ENCODE measurements around the gene ANKRD28. TPM values are rescaled to one million over a fixed set of nuclear protein-coding genes. Genes with fewer than 3 reads are reported as not detected.

ANKRD28 gene
- total RNA-seq, 2 donors from 2014 or later, result 45.3 to 46.1 TPM

DNA sequence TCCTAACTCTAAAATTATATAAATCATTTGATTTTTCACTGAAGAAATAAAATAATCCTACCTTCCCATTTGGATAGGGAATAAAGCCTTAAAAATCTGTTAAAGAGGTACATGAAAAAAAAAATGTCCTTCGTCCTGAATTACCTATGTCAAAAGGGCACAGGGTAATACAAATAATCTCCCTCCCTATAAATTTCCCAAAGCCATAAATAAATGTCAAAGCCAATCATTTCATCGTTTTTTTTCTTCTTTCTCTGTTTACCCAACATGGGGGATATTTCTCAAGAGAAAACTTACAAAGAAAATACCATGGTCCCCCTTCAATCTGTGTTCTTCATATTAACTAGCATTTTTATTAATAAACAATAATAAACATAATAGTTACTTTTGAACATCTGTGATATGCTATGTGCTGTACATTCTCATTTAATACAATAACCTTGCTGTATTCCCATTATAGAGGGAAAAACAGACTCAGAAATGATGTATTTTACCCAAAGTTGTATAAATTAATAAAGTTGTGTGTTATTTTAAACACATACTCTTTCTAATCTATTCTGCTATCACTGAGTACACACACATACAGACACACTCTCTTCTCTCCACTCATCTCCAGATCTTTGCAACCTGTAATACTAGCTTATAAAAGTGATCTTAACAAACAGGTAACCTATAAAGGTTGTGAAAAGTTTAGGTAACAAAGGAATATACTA is 910 bp upstream of the ANKRD28 start:
- ATAC-seq (replicated peaks in 1 of 2) (no peak), DNase-seq (no peak)
- Mint-ChIP-seq H3K27me3 (ENCODE audit: low read depth) (no peaks in the 10 kb centered on the region), H3K9me3 (peaks cover 4 to 5% of the 10 kb centered on the region in 2 donors), H3K36me3 (ENCODE audit: insufficient read depth in 2 of 2) (peaks cover 2 to 9% of the 10 kb centered on the region in 2 donors), H3K4me1 (ENCODE audit: low read depth) (peaks cover 89% of the 10 kb centered on the region), H3K27ac (peak overlapping the region; percentile 89), H3K4me3 (peak overlapping the region; percentile 28 to 49)

- Mint-ChIP-seq H3K27me3 (ENCODE audit: low read depth) (no peaks in the 10 kb centered on the region), H3K27ac (peak overlapping the region; percentile 97), H3K4me3 (peak overlapping the region; percentile 84 to 94), H3K9me3 (peaks cover 0 to 2% of the 10 kb centered on the region in 2 donors), H3K36me3 (ENCODE audit: insufficient read depth in 2 of 2) (peaks cover 3 to 6% of the 10 kb centered on the region in 2 donors), H3K4me1 (ENCODE audit: low read depth) (peaks cover 80% of the 10 kb centered on the region)
- DNase-seq, result no peak
- peak; percentile 22 to 25 for ATAC-seq (replicated peaks in 1 of 2)
These were observed 773 bp downstream of the ANKRD28 start for GRCh38 chr3:15796771-15797641.

DNA sequence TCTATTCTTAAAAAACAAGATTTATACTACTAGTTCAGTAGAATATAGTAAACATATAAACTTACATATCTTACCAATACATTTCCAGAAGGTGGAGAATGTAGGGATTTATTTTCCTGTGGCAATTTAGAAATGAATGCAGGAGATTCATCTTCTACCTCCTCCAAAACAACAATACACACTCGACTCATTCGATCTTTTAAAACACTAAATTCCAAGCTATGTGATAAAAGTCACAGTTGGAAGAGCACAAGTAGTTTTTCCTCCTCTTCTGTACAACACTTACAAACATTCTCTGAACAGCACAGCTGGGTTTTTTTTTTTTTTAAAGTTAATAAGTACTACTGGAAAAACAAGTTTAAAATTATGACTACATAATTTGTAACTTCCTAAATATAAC is 1.4 kb downstream of the ANKRD28 start:
- H3K36me3 Mint-ChIP-seq (ENCODE audit: insufficient read depth in 2 of 2), result peaks cover 4 to 13% of the 10 kb centered on the region in 2 donors
- DNase-seq, result no peak

DNA sequence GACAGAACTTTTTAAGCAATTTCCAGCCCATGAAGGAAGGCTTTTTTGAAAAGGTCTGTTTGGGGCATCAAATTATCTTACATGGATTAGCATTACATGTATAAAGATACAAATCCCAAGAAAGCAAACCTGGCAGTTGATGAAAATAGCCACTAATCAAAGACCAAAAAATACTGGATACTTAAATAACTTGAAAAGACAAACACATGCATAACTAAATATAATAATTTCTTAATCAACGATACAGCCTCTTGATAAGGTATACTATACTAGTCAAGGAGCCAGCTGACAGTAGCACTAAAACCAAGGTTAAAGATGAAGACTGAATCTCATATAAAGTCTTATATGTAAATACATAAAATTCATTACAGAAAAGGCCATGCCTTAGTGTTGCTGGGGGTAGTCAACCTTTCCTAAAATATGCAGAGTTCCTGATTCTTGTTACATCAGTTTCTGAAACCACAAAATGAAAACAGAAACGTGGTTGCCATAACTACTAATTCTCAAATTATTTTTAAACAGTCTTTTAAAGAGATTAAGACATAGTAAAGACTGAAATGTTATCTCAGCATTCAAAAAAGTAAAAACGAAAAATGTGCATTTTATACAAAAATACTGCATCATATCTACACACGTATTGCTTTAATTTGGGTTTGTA is 2.0 kb downstream of the ANKRD28 start:
- H3K4me3 Mint-ChIP-seq, result peak overlapping the region; percentile 45 to 79
- ATAC-seq (replicated peaks in 1 of 2) (peak; percentile 37 to 44), DNase-seq (no peak)
- peaks cover 6 to 18% of the 10 kb centered on the region in 2 donors for H3K36me3 Mint-ChIP-seq (ENCODE audit: insufficient read depth in 2 of 2)
- no peaks in the 10 kb centered on the region for H3K27me3 Mint-ChIP-seq (ENCODE audit: low read depth)
- peaks cover 75% of the 10 kb centered on the region for H3K4me1 Mint-ChIP-seq (ENCODE audit: low read depth)
- peaks cover 0 to 4% of the 10 kb centered on the region in 2 donors for H3K9me3 Mint-ChIP-seq
- H3K27ac Mint-ChIP-seq, result peak overlapping the region; percentile 97

More for the DNA sequence above, 1.4 kb downstream of the ANKRD28 start:
- H3K4me1 Mint-ChIP-seq (ENCODE audit: low read depth), result peaks cover 75% of the 10 kb centered on the region
- H3K27ac Mint-ChIP-seq, result peak overlapping the region; percentile 97
- H3K27me3 Mint-ChIP-seq (ENCODE audit: low read depth), result no peaks in the 10 kb centered on the region
- ATAC-seq (replicated peaks in 1 of 2), result no peak
- H3K4me3 Mint-ChIP-seq, result peak overlapping the region; percentile 84 to 94
- peaks cover 0 to 2% of the 10 kb centered on the region in 2 donors for H3K9me3 Mint-ChIP-seq

DNA sequence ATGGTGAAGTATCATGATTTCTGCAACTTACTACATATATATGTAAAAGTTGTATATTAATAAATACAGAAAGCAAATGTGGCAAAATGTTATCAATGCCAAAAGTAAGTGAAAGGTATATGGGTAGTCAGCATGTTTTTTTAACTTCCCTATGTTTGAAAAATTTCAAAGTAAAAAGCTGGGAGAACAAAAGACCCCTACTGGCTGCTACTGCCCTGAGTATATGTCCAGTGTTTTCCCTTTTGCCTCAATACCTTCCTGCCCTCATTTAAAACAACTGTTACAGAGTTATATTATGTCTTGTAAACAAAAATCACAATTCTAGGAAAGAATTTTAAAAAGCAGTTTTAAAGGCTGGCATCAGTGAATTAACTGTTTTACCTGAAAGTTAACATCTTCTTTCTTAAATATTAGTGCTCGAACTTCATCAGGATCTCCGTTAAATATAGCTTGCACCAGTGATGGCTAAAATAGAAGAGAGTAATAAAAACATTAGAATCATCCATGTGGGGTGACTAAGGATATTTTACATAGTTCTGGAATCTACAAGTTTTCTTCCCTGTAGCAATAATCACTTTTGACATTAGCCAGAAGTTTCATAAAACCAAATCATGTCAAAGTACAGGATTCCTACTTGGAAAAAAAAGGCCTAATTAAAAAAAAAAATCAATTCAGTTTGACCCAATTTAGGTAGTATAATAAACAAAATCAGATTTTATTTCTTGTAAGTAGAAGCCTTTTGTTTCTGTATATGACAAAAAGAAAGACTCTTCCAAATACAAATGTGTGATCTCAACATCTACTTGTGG is 2.7 kb downstream of the ANKRD28 start:
- Mint-ChIP-seq H3K4me1 (ENCODE audit: low read depth) (peaks cover 75% of the 10 kb centered on the region), H3K27ac (peak overlapping the region; percentile 97), H3K9me3 (peaks cover 2 to 5% of the 10 kb centered on the region in 2 donors), H3K36me3 (ENCODE audit: insufficient read depth in 2 of 2) (peaks cover 8 to 23% of the 10 kb centered on the region in 2 donors), H3K27me3 (ENCODE audit: low read depth) (no peaks in the 10 kb centered on the region), H3K4me3 (peak overlapping the region; percentile 45 to 79)
- ATAC-seq (replicated peaks in 1 of 2) (no peak), DNase-seq (no peak)

DNA sequence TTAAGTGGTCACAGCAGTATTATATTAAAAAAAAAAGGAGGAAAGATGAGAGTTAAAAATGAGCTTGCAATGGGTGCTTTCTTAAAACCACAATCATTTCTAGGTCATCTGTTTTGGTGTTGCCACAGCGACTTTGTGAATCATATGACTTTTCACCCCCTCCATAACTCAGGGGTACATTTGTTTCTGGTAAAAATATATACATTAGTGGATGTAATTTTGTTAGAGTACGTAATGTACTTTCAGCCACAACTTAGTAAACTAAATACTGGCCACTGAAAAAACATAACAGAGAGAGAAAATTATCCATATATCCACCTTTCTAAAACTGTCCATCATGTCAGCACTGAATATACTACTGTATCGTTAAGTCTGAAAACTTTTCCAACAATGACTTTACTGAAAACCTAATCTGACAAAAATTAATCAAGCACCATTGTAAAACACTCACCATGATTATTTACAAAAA is 3.4 kb downstream of the ANKRD28 start:
- ATAC-seq (replicated peaks in 1 of 2) (peak; percentile 37 to 40), DNase-seq (no peak)
- Mint-ChIP-seq H3K27ac (peak overlapping the region; percentile 80), H3K36me3 (ENCODE audit: insufficient read depth in 2 of 2) (peaks cover 8 to 24% of the 10 kb centered on the region in 2 donors), H3K4me3 (peak overlapping the region in 1 of 2 donors; percentile 76), H3K27me3 (ENCODE audit: low read depth) (no peaks in the 10 kb centered on the region), H3K9me3 (peaks cover 2 to 5% of the 10 kb centered on the region in 2 donors), H3K4me1 (ENCODE audit: low read depth) (peaks cover 70% of the 10 kb centered on the region)

GRCh38 chr3:15791525-15791924 is 6.3 kb downstream of the ANKRD28 start:
- DNase-seq (no peak), ATAC-seq (replicated peaks in 1 of 2) (no peak)
- Mint-ChIP-seq H3K4me1 (ENCODE audit: low read depth) (peaks cover 44% of the 10 kb centered on the region), H3K27ac (peak overlapping the region; percentile 51), H3K4me3 (peak overlapping the region in 1 of 2 donors; percentile 54), H3K9me3 (peaks cover 2 to 5% of the 10 kb centered on the region in 2 donors), H3K36me3 (ENCODE audit: insufficient read depth in 2 of 2) (peaks cover 8 to 24% of the 10 kb centered on the region in 2 donors), H3K27me3 (ENCODE audit: low read depth) (no peaks in the 10 kb centered on the region)

GRCh38 chr3:15787941-15788340 is 9.8 kb downstream of the ANKRD28 start:
- no peak for ATAC-seq (replicated peaks in 1 of 2)
- peaks cover 2 to 5% of the 10 kb centered on the region in 2 donors for H3K9me3 Mint-ChIP-seq

DNA sequence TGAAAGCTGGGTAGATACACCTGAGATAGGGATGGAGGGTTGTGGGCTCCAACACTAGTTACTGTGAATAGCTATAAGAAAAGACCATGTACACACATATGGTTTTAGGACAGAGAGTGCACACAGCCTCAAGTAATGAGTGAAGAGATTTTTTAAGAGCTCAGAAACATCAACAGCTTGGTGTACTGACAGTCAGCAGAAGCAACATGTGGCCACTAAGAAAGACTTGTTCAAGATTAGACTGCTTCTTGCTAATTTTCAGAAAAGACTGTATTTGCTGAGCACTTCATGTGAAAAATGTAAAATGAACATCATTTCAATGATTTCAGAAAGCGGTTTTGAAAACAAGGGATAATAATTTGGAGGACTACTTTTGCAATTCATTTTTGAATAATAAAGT is 10.3 kb downstream of the ANKRD28 start:
- DNase-seq (no peak), ATAC-seq (replicated peaks in 1 of 2) (no peak)
- Mint-ChIP-seq H3K27me3 (ENCODE audit: low read depth) (no peaks in the 10 kb centered on the region), H3K4me3 (no peak overlapping the region), H3K36me3 (ENCODE audit: insufficient read depth in 2 of 2) (peaks cover 8 to 23% of the 10 kb centered on the region in 2 donors), H3K4me1 (ENCODE audit: low read depth) (peaks cover 21% of the 10 kb centered on the region), H3K9me3 (peaks cover 2 to 5% of the 10 kb centered on the region in 2 donors), H3K27ac (no peak overlapping the region)

More at GRCh38 chr3:15787941-15788340, 9.8 kb downstream of the ANKRD28 start:
- no peaks in the 10 kb centered on the region for H3K27me3 Mint-ChIP-seq (ENCODE audit: low read depth)
- peaks cover 8 to 23% of the 10 kb centered on the region in 2 donors for H3K36me3 Mint-ChIP-seq (ENCODE audit: insufficient read depth in 2 of 2)
- DNase-seq, result no peak
- no peak overlapping the region for H3K4me3 Mint-ChIP-seq
- H3K27ac Mint-ChIP-seq, result no peak overlapping the region
- peaks cover 21% of the 10 kb centered on the region for H3K4me1 Mint-ChIP-seq (ENCODE audit: low read depth)

DNA sequence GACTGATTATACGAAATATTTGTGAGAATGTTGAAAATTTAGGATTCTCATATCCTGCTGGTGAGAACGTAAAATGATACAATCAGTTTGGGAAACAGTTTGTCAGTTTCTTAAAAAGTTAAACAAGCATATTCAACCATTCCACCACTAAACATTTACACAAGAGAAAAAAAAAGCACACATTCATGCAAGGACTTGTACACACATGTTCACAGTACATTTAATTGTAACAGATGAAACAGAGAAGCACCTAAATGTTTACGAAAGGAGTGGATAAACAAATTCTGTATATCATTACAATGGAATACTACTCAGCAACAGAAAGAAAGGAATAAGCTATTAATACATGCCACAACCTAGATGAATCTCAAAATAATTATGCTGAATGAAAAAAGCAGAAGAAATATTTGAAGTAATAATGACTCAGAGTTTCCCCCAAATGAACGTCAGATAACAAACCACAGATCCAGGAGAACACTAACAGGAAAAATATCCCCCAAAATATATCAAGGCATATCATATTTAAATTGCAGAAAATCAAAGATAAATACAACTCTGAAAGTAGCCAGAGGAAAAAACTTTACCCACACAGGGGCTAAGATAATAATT is 14.3 kb downstream of the ANKRD28 start:
- ATAC-seq (replicated peaks in 1 of 2), result no peak
- Mint-ChIP-seq H3K27ac (peak overlapping the region; percentile 73), H3K4me3 (no peak overlapping the region), H3K36me3 (ENCODE audit: insufficient read depth in 2 of 2) (peaks cover 2 to 6% of the 10 kb centered on the region in 2 donors), H3K9me3 (peaks cover 2% of the 10 kb centered on the region in 2 donors), H3K4me1 (ENCODE audit: low read depth) (peaks cover 4% of the 10 kb centered on the region), H3K27me3 (ENCODE audit: low read depth) (no peaks in the 10 kb centered on the region)
- DNase-seq, result no peak

- H3K9me3 Mint-ChIP-seq, result peaks cover 2% of the 10 kb centered on the region in 2 donors
- H3K4me1 Mint-ChIP-seq (ENCODE audit: low read depth), result peaks cover 4% of the 10 kb centered on the region
- peaks cover 2 to 6% of the 10 kb centered on the region in 2 donors for H3K36me3 Mint-ChIP-seq (ENCODE audit: insufficient read depth in 2 of 2)
- ATAC-seq (replicated peaks in 1 of 2), result no peak
- H3K27ac Mint-ChIP-seq, result no peak overlapping the region
- no peaks in the 10 kb centered on the region for H3K27me3 Mint-ChIP-seq (ENCODE audit: low read depth)
- no peak for DNase-seq
- no peak overlapping the region for H3K4me3 Mint-ChIP-seq
These were observed 15.3 kb downstream of the ANKRD28 start for GRCh38 chr3:15782429-15782828.
